Measurements from ENCODE around the gene MYBPC2.

Gene MYBPC2

DNA sequence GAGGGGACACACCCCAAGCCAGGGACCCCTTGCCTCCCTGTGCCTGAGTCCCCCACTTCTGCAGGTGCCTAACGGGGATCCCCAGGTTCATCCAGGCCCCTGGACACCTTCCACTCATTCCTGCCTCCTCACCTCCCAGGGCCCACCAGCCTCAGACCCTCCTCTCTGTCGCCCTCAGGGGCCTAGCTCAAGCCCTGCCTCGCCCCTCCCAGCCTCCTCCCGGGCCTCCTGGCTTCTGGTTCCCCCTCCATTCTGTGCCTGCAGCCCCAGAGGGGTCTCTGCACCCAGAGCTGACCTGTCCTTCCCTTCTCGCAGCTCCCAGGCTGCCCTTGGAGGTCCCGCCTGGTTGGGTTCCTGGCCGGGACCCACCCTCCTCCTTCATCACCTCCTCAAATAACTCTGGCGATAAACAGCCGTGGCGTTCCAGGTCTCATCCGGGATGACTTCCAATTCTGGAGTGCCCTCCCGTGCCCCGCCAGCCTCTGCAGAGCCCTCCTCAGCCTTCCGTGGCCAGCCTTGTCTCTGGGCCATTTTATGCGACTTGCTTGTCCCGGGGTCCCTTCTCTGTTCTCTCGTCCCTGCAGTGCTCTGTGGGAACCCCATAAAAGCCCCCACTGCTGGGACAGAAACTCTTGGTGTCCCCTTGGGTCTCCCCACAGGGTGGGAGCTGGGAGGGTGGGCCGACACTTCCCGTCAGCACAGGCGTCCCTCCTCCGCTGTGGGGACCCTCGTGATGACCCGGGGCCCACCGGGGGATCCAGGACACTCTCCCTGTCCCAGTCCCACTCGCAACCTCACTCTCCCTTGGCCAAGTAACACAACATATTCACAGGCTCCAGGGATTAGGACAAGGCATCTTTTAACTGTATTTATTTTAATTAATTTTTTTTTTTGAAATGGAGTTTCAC is 69.1 kb downstream of the MYBPC2 start:
- DNase-seq = no peak

DNA sequence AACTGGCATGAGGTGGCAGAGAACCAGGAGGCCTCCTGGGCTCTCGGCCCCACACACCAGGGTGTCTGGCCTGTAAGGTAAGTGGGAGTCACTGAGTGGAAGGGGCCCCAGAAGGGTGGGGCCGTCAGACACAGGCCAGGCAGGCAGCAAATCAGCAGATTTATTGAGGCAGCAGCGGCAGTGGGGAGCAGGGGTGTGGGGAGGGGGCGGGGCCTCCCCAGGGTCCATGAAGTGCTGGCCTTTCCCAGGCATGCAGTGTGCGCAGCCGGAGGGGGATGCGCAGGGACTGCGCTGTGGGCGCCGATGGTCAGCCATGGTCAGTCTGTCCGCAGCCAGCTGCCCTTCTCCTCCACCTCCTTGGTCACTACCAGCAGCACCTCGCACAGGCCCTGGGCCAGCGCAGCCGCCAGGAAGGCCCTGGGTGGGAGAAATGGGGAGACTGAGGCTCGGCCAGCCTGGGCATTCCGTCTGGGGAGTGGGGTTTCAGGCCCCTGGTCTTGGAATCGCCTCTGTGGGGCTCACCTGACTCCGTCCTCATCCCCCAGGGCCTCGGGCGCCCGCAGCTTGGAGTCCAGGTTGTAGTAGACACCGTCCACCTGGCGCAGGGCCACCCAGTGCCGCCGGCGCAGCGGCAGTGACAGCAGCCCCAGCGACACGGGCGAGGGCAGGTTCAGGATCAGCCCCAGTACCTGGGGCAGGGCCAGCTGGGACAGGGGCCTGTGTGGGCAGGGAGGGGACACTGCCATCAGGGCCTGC is 73.3 kb downstream of the MYBPC2 start:
- DNase-seq = no peak

DNA sequence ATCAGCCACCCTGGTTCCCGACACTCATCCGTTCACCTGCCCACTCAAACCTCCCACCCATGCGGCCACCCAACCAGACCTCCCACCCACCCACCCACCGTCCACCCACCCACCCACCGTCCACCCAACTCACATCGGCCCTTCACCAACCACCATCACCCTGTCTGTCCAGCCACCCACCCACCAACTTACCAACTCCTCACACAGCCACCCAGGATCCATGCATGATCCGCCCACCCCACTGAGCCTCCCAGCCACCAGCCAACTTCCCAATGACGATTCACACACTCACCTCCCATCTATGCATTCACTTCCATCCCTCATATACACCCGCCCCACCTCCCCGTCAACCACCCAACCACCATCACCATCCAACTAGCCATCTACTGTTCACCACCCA is 74.0 kb downstream of the MYBPC2 start:
- no peak for DNase-seq

DNA sequence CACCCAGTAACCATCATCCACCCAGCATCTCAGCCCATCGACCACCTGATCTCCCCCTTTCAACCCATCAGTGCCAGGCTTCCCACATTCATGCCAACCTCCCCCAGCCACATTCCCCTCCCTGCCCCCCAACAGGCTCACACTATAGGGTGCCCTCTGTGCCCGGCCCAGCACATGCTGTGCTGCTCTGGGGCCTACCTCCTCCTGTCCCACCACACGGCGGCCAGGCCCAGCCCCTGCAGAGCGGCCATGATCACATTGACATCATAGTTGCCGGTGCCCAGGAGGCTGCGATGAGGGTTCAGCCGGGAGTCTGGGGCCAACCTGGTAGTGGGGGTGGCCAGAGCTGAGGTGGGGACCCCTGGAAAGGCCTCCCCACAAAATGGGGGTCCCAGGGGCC is 74.7 kb downstream of the MYBPC2 start:
- no peak for DNase-seq

DNA sequence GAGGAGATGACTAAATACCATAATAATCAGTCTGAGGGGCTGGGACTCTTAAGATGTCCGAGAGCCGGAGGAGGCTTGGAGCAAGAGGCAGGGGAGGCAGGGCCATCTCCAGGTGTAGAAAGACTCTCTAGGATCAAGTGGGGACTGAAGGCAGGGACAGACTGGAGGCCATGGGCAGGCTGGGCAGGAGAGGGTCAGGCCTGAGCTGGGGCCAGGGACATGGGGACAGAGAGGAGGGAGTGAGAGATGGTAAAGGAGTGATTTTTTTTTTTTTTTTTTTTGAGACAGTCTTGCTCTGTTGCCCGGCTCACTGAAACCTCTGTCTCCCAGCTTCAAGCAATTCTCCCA is 76.1 kb downstream of the MYBPC2 start:
- no peak for DNase-seq

DNA sequence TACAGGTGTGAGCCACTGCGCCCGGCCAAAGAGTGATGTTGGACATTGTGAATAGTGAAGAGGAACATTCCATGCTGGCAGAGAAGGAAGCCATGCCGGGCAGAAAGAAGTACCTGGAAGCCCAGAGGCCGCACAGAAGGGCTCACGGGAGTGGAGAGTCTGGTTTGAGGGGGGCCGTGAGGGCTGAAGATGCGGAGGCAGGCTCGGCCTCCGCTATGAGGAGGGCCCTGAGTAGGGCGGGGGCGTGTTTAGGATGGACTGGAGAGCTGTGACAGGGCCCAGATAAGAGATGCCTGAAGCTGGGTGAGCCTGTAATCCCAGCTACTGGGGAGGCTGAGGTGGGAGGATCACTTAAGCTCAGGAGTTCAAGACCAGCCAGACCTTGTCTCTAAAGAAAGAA is 76.7 kb downstream of the MYBPC2 start:
- no peak for DNase-seq

DNA sequence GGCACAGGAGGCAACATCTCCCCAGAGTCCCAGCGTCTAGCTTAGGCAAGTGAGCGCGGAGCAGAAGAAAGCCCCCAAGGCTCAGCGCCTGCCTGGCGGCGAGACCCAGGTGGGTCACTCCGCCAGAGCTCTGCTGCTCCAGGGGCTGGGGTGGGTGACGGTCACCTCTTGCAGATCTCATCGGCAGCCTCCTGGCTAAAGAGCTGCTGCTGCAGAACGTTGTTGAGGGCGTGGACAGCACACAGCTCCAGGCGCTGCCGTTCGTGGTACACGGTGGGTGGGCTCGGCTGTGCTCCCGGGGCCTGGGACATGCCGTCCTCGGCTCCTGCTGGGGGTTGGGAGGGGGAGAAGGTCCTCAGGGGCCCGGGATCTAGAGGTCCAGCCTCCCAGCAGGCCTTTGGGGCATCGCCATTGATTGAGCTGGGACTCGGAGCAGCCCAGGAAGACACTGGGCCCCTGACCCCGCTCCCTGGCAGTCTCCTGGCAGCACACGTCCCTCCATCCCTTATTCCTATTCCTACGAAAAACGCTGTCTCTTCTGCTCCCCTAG is 77.5 kb downstream of the MYBPC2 start:
- DNase-seq = peak in 1 of 2 experiments; percentile 17

DNA sequence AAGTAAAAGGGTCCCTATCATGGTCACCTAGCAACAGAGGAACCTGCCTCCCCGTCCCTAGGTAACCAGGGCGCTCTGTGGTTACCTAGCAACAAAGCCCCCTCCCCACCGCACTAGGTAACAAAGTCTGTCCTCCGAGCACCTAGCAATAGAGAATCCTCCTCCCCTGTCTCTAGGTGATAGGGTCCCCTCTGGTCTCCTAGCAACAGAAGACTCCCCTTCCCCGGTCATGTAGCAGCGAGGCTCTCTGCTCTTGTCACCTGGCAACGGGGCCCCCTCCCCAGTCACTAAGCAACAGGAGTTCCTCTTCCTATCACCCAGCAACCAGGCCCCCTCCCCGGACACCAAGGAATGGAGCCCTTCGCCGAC is 78.0 kb downstream of the MYBPC2 start:
- peak; percentile 87 to 91 for DNase-seq

DNA sequence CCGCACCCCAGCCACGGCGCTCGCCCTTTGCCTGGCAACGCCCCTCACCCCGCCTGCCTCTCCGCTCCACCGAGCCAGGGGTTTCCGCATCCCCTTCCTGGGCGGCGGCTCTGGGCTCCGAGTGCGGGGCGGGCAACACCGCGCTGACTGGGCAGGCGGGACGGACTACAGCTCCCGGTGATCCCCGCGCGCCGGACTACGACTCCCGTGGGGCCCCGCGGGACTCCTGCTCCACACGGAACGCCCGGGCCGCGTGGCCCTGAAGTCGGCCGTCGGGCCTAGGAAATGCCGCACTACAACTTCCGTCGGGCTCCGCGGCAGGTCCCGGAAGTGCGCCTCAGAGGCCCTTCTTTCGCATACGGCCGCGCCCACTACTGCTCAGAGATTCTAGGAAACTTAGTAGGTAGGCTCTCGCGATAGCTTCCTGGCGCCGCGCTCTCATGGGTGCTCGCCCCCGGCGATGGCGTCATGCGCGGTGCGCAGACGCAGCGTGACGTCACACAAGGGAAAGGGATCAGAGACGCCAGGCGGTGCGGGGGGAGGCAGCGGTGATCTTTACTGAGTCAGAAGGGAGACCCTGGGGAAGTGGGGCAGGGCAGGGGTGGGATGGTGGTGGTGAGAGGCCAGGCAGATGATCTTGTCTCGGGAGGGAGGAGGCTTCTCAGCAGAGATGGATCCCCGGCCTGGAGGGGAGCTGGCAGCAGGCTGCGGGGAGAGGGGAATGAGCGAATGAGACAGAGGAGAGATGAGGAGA is 78.6 kb downstream of the MYBPC2 start, which contains the start of gene JOSD2:
TSS of gene JOSD2 (minus strand) at position 123 of the 754 bp plus-strand sequence. CDS start 760 bp downstream, outside the sequence.
- DNase-seq = peak; percentile 95 to 99

DNA sequence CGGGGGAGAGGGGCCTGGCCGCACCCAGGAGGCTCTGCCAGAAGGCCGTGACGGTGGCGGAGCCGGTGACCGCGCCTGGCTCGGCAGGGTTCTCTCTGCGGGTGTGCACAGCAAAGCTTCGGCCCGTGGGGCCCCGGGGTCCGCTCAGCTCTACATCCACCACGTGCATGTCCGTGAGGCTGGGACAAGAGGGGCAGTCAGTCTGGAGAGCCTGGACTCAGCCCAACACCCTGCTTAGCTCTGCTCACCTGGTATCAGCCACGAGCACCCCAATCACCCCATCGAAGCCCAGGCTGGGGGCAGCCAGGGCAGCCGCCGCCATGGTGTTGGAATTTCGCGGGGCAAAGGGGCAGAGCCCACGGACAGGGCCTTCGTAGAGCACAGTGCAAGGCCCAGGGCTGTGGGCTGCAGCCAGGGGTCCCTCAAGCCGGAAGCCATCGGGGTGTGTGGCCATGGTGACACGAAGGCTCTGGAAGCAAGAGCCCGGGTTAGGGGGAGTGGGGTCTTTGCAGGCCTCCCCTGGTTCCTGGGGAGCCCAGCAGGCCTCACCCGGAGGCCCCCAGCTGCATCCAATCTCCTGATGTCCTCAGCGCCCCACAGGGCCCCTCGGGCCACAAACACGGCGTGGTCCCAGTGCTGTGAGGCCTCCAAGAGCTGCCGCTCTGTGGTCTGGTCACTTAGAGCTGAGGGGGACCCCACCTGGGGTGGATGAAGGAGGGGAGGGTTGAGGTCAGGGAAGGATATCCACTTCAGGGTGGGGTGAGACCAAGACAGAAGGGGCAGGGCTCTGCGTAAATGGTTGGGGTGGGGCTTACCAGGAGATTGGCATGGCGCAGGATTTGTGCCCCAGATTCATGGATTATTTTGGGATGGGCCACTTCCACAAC is 79.7 kb downstream of the MYBPC2 start:
- DNase-seq = no peak

DNA sequence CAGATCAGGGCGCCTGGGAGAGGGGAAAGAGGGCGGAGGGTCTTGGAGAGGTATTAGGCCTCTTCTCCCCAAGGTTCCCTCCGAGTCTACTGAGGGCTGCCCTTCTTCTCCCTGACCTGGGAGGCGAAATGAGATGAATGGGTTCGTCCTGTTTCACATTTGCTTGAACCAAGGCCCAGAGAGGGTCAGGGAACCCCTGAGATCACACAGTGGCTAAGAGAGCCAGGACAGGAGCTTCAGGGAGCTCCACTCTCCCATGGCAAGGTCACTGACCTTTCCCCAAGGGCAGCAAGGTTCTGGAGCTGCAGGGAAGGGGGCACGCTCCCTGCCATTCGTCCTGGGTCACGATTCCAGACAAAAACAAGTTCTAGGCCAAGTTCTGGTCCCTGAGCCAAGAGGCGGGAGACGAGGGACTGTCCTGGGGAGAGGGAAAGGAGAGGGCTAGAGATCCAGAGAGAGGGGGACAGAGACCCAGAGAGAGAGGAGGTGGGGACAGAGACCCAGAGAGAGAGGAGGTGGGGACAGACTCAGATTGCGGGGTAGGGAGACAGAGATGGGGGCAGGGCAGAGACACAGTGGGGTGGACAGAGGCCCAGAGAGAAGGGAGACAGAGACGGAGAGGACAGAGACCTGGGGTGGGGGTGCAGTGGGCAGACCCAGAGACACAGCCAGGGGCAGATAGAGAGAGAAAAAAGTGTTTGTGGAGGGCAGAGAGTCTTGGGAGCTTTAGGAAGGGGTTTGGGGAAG is 80.5 kb downstream of the MYBPC2 start:
- DNase-seq = no peak

DNA sequence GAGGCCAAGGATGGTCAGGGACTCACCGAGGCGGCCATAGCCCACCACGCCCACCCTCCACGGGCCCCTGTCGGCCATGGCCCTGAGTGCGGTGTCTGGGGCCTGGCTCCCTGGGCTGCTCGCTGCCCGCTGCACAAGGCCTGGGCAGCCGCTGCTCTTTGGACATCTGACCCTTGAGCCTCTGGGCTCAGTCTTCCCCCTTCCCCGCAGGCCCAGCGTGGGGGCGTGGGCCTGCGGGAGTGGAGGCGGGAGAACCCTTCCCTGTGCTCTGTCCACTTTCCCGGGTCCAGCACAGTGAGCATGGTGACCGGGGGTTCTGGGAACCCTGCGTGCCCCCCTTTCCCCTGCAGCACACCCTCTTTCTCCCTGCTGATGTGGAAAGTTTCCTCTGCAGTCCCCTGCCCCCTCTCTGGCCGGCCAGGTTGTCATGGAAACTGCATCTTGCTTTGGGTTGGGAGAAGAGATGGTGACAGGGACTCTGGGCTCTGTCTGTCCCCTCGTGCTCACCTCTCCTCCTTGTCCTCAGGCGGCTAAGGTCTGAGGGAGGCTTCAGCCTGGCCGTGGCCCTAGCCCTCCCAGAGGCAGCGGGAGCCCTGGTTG is 81.2 kb downstream of the MYBPC2 start, which contains the start of gene ASPDH:
TSS of gene ASPDH (minus strand) at position 168 of the 600 bp plus-strand sequence. CDS start at position 78, 90 bp downstream.
- peak; percentile 29 to 35 for DNase-seq

DNA sequence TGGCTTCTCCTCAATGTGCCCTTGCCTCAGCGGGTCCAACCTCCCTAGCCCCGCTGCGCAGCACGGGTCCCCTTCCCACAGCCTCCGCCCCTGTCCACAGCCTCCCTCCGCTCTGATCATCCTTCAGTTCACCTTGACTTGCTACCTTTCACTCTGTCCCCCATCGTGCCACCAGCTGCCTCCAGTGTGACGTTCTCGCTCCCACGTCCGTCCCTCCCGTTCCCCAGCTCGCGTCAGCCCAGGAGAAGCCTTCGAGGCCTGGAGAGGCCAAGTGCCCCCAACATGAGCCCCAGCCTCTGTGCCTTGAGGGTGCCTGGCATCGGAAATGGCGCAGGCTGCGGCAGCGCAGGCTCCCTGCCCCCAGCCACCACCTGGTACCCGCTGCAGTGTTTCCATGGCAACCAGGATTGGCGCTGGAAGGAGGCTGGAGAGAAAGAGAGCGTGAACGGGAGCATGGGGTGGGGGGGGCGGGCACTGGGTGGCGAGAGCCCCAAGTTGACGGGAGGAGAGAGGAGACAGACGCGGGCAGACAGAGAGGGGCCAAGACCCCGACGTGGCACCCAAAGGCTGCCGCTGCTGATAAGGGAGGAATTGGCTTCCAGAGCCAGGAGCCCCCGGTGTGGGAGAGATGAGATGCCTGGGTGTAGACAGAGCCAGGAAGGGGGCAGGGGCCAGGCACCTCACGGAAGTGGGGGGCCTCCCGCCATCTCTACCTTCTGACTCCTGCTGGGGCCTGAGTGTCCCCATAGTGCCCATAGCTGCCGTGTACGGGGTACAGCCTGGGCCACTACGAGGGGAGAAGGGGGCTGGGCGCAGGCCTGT is 81.9 kb downstream of the MYBPC2 start:
- DNase-seq = peak; percentile 90 to 92

DNA sequence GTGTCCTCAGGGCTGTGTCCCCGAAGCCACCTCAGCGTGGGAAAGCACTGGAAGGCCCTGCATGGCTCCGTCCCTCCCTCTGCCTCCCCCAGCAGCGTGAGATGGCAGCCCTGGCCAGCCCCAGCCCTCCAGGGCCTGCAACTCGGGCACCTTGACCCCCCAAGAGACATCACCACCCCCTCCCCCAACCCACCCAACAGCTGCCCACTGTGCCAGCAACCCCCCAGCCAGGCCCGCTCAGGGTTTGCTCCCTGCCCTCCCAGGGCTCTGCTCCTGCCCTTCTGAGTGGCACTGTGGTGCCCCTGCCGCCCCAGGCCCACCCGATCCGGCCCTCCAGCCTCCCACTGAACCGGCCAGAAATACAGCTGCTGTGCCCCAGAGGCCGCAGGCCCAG is 82.5 kb downstream of the MYBPC2 start:
- no peak for DNase-seq
